Measurements from ENCODE around the gene ALDH16A1. TPM values are rescaled to one million over a fixed set of nuclear protein-coding genes. Genes with fewer than 3 reads are reported as not detected.

ALDH16A1 gene
- total RNA-seq, 4 donors from 2014 or later = 26.6 to 47.2 (median 42.6) TPM

DNA sequence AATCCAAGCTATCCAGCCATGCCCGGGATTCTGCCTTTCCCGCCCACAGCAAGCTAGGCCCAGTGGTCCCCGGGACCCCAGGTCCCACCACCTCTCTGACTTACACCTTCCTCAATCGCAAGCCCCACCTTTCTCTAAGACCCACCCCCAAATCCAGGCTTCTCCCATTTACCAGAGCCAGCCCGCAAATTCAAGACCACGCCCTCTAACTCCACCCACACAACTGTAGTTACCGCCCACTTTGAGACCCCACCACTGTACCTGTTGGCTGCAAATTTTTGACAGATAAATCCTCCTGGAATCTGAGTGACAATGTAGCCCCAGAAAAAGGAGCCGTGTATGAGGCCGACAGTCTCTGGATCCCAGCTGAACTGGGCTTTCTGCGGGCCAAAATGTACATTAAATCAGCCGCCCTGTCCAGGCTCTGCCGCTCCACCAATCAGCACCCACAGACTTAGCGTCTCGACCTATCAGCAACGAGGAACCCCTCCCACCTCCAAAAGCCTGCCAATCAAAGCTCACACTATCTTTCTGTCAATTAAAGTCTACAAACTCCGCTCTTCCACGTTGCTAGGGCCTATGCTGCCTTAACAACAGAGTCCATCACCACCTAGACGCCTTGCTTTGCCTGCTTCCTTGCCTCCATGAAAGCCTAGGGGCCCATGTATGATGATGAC, 18.0 kb upstream of the ALDH16A1 start:
- intact Hi-C loops (cut with DNase I; ENCODE audit: low total_unique reads) = loop anchor here (5.0 kb wide), 1 partner anchor 43 kb away; no protein-coding TSS in a partner anchor
- no peak overlapping the region for H3K4me3 ChIP-seq (ENCODE audit: low read depth, poor library complexity, severe bottlenecking)
- DNase-seq (ENCODE audit: low spot score in 2 of 2) = no peak
- TF ChIP-seq CTCF (IDR thresholded peaks at IDR 0.05) = no peak
- no peak for TF ChIP-seq POLR2A (IDR thresholded peaks at IDR 0.05)
- 89 to 93% methylated on average over 18 of the region's 18 CpGs for WGBS, 2 donors

DNA sequence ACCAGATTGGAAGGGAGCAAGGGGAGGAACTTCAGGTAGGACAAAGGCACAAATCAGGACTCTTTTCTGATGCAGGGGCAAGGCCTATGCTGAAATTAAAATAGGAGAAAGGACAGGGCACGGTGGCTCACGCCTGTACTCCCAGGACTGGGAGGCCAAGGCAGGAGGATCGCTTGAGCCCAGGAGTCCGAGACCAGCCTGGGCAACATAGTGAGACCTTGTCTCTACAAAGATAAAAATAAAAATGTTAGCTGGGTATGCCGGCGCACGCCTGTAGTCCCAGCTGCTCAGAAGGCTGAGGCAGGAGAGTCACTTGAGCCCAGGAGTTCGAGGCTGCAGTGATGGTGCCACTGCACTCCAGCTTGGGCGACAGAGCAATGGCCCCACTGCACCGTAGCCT, 17.4 kb upstream of the ALDH16A1 start:
- no peak overlapping the region for H3K4me3 ChIP-seq (ENCODE audit: low read depth, poor library complexity, severe bottlenecking)
- TF ChIP-seq CTCF (IDR thresholded peaks at IDR 0.05) (no peak), POLR2A (IDR thresholded peaks at IDR 0.05) (no peak)
- DNase-seq (ENCODE audit: low spot score in 2 of 2) = no peak
- 88 to 91% methylated on average over 10 of the region's 10 CpGs for WGBS, 2 donors
- intact Hi-C loops (cut with DNase I; ENCODE audit: low total_unique reads) = loop anchor here (5.0 kb wide), 1 partner anchor 43 kb away; no protein-coding TSS in a partner anchor

DNA sequence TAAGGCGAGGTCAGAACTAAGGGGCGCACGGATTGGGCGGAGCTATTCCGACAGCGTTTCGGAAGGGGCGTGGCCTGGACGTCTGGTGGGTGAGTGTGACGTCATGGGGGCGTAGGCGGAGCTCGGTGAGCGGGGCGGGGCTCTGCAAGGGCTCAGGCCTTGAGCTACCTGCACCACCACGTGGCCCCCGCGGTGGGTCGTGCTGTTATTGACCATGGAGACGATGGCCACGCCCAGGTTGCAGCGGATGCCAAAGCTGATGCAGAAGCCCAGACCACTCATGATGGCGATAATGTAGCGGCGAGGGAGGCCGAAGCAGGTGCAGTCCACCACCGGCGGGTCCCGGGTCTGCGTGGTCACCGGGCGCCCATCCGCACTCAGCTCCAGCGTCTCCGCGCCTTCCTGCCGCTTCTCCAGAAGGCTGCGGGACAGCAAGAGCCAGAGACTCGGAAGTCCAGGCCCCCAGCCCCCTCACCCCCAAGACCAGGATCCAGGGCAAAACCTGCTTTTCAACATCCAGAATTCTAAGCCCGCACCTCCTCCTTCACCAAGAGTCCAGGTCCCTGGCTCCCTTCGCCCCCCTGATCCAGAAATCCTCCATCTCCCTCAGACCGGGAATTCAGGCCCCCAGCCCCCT, 16.5 kb upstream of the ALDH16A1 start:
- DNase-seq (ENCODE audit: low spot score in 2 of 2) = no peak
- H3K4me3 ChIP-seq (ENCODE audit: low read depth, poor library complexity, severe bottlenecking) = no peak overlapping the region
- TF ChIP-seq POLR2A (IDR thresholded peaks at IDR 0.05) = no peak
- no peak for TF ChIP-seq CTCF (IDR thresholded peaks at IDR 0.05)
- intact Hi-C loops (cut with DNase I; ENCODE audit: low total_unique reads) = loop anchor here (5.0 kb wide), 1 partner anchor 44 kb away; no protein-coding TSS in a partner anchor
- 21 to 25% methylated on average over 28 to 42 of the region's 42 CpGs for WGBS, 2 donors

DNA sequence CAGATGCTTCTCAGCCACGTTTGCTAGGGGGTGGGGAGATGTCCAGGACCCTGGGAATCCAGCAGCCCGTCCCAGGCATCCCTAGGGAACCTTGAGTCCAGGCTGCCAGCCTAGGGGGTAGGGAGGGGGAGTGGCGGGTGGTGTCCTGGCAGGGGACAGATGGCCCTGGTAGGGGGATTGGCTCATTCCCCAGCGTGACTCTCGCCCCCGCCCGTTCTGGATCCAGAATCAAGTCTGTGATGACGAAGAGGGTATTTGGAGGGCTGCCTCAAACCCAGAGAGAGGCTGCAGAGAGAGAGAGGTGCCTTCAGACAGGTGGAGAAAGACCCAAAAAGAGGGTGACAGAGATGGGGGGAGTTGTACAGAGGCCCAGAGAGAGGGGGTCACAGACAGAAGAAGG, 15.8 kb upstream of the ALDH16A1 start:
- WGBS, 2 donors = 14 to 23% methylated on average over 8 of the region's 8 CpGs
- intact Hi-C loops (cut with DNase I; ENCODE audit: low total_unique reads) = loop anchor here (5.0 kb wide), 1 partner anchor 45 kb away; no protein-coding TSS in a partner anchor
- no peak overlapping the region for H3K4me3 ChIP-seq (ENCODE audit: low read depth, poor library complexity, severe bottlenecking)
- no peak for DNase-seq (ENCODE audit: low spot score in 2 of 2)
- TF ChIP-seq CTCF (IDR thresholded peaks at IDR 0.05) = no peak

DNA sequence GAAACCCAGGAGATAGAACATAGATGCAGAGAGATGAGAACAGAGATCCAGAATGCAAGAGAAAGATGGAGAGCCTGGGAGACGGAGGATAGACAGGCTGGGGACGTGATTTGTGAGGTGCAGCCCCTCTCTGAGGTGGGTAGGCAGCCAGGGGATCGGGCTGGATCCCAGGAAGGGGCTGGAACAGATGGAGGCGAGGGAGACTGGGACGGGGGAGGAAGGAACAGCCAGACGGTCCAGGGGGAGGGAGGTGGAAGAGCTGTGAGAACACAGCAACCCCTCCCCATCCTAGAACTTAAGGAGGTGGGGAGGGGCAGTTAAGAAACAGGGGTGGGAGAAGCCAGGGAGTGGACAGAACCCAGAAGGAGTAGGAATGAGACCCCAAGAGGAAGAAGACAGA, 14.8 kb upstream of the ALDH16A1 start:
- no peak overlapping the region for H3K4me3 ChIP-seq (ENCODE audit: low read depth, poor library complexity, severe bottlenecking)
- DNase-seq (ENCODE audit: low spot score in 2 of 2) = no peak
- TF ChIP-seq CTCF (IDR thresholded peaks at IDR 0.05) (no peak), POLR2A (IDR thresholded peaks at IDR 0.05) (no peak)
- intact Hi-C loops (cut with DNase I; ENCODE audit: low total_unique reads) = loop anchor here (5.0 kb wide), 1 partner anchor 46 kb away; no protein-coding TSS in a partner anchor
- WGBS, 2 donors = 25 to 29% methylated on average over 6 of the region's 6 CpGs
